Gastrocnemius medialis (tissue), 4 donors: ENCODE data around the gene ACAD10. TPM values are rescaled to one million over a fixed set of nuclear protein-coding genes. Genes with fewer than 3 reads are reported as not detected.

Experiments used
- ATAC-seq, 2 donors: fragments of 150-250 bp; one replicate each; pipeline ENCODE4 v1.9.1; 2016
- DNase-seq, 2 donors: peaks; one replicate each; pipeline ENCODE4 v3.0.0-alpha.2; 2019
- H3K27ac ChIP-seq, 4 donors: fragments of 200-600 bp; sonication (generic); 1 replicate in 1 of 4; 2 replicates in 3 of 4; pipeline ENCODE4 v1.5.1; 2016 to 2018; ENCODE audit warnings: mild to moderate bottlenecking in 2 of 4, moderate library complexity in 1 of 4
- H3K27me3 ChIP-seq, 3 donors: fragments of 200-600 bp; sonication (generic) in 2 of 3; 1 replicate in 1 of 3; 2 replicates in 2 of 3; pipeline versions ENCODE4 v1.5.1 to v1.6.0; 2016 to 2019; ENCODE audit warnings: mild to moderate bottlenecking in 1 of 3, moderate library complexity in 1 of 3
- H3K36me3 ChIP-seq, 2 donors: fragments of 200-600 bp; sonication (generic) in 1 of 2; one replicate each; pipeline ENCODE4 v1.5.1; 2017 to 2018
- H3K4me1 ChIP-seq, 2 donors: fragments of 200-600 bp; sonication (generic) in 1 of 2; one replicate each; pipeline ENCODE4 v1.5.1; 2016 to 2017; ENCODE audit warnings: mild to moderate bottlenecking in 2 of 2
- H3K4me3 ChIP-seq, 4 donors: fragments of 200-600 bp; sonication (generic) in 3 of 4; 1 replicate in 1 of 4; 2 replicates in 3 of 4; pipeline ENCODE4 v1.5.1; 2016 to 2019; ENCODE audit warnings: mild to moderate bottlenecking in 2 of 4
- H3K9me3 ChIP-seq, 3 donors: fragments of 200-600 bp; sonication (generic) in 2 of 3; 1 replicate in 1 of 3; 2 replicates in 2 of 3; pipeline ENCODE4 v1.5.1; 2016 to 2019
- CTCF ChIP-seq, 5 experiments: fragments of 450-650 bp in 3 of 5; fragments of 200-600 bp in 2 of 5; sonication (generic) in 2 of 5; IDR thresholded peaks in 4 of 5; conservative IDR thresholded peaks in 1 of 5; 1 replicate in 4 of 5; 2 replicates in 1 of 5; pipeline ENCODE4 v1.5.1; 2016 to 2019; ENCODE audit warnings: antibody characterized with exemption in 5 of 5, mild to moderate bottlenecking in 3 of 5, moderate library complexity in 3 of 5
- POLR2A ChIP-seq, 2 donors: fragments of 450-650 bp; IDR thresholded peaks; one replicate each; pipeline ENCODE4 v1.6.1; 2017; ENCODE audit warnings: antibody characterized with exemption in 2 of 2, mild to moderate bottlenecking in 2 of 2, moderate library complexity in 2 of 2
- in situ Hi-C, 4 donors: fragments of 200-750 bp; cut with MboI; loops; one replicate each; pipeline versions ENCODE4 v1.15.0 to v1.8.0; 2017; ENCODE audit warnings: low sequenced_read_pairs in 4 of 4
- intact Hi-C: fragments of 100-400 bp; cut with DNase I; formaldehyde crosslinking; loops from one replicate; pipeline ENCODE4 v1.15.1; 2023; ENCODE audit warnings: low total_unique reads
- total RNA-seq, 4 donors: library from RNA; depleted of rRNA; stranded (reverse); fragments of >200 nt; gene quantifications; one replicate each; pipeline versions ENCODE4 v1.1.0 to v1.2.3, GENCODE V29; 2016

ACAD10 gene
- total RNA-seq, 4 donors from 2014 or later = 8.3 to 12.6 (median 11.7) TPM

- DNase-seq (no peak), ATAC-seq (no peak)
- in situ Hi-C loops = loop anchor here in 2 of 4 donors (5.0 kb wide), 2 partner anchors 41 to 56 kb away; no protein-coding TSS in a partner anchor
- peaks cover 29 to 32% of the 10 kb centered on the region in 2 donors for H3K4me1 ChIP-seq
- H3K27me3 ChIP-seq = no peaks in the 10 kb centered on the region
- TF ChIP-seq CTCF (IDR thresholded peaks at IDR 0.05 in 4 of 5, conservative IDR thresholded peaks at IDR 0.05 in 1 of 5) (no peak), POLR2A (IDR thresholded peaks at IDR 0.05) (no peak)
- H3K27ac ChIP-seq = no peak overlapping the region
- no peaks in the 10 kb centered on the region for H3K36me3 ChIP-seq
- intact Hi-C loops = no loop called here
- no peak overlapping the region for H3K4me3 ChIP-seq
- H3K9me3 ChIP-seq = no peaks in the 10 kb centered on the region
Observed at GRCh38 chr12:111756196-111756595, 70.3 kb downstream of the ACAD10 start.

GRCh38 chr12:111756681-111757080 lies 70.8 kb downstream of the ACAD10 start:
- Histone ChIP-seq H3K27me3 (no peaks in the 10 kb centered on the region), H3K4me3 (no peak overlapping the region), H3K27ac (peak overlapping the region in 1 of 4 donors; percentile 74), H3K4me1 (peaks cover 29 to 32% of the 10 kb centered on the region in 2 donors), H3K9me3 (no peaks in the 10 kb centered on the region), H3K36me3 (no peaks in the 10 kb centered on the region)
- intact Hi-C loops (no loop called here), in situ Hi-C loops (loop anchor here in 2 of 4 donors (5.0 kb wide), 2 partner anchors 41 to 56 kb away; no protein-coding TSS in a partner anchor)
- ATAC-seq (no peak), DNase-seq (no peak)
- TF ChIP-seq POLR2A (IDR thresholded peaks at IDR 0.05) (no peak), CTCF (IDR thresholded peaks at IDR 0.05 in 4 of 5, conservative IDR thresholded peaks at IDR 0.05 in 1 of 5) (no peak)

GRCh38 chr12:111757361-111758119 lies 71.7 kb downstream of the ACAD10 start:
- Histone ChIP-seq H3K27me3 (no peaks in the 10 kb centered on the region), H3K4me3 (no peak overlapping the region), H3K36me3 (no peaks in the 10 kb centered on the region), H3K9me3 (no peaks in the 10 kb centered on the region), H3K27ac (peak overlapping the region; percentile 72 to 80 (median 75)), H3K4me1 (peaks cover 29 to 32% of the 10 kb centered on the region in 2 donors)
- intact Hi-C loops = no loop called here
- TF ChIP-seq CTCF (IDR thresholded peaks at IDR 0.05 in 4 of 5, conservative IDR thresholded peaks at IDR 0.05 in 1 of 5) (no peak), POLR2A (IDR thresholded peaks at IDR 0.05) (no peak)
- peak in 1 of 2 donors; percentile 62 for DNase-seq
- in situ Hi-C loops = loop anchor here in 2 of 4 donors (5.0 kb wide), 2 partner anchors 40 to 55 kb away; no protein-coding TSS in a partner anchor
- ATAC-seq = peak; percentile 27 to 32

- in situ Hi-C loops = loop anchor here in 2 of 4 donors (5.0 kb wide), 2 partner anchors 39 to 54 kb away; no protein-coding TSS in a partner anchor
Observed at GRCh38 chr12:111758120-111758561, 72.3 kb downstream of the ACAD10 start.

More at GRCh38 chr12:111758120-111758561, 72.3 kb downstream of the ACAD10 start:
- H3K27ac ChIP-seq = peak overlapping the region; percentile 72 to 80 (median 75)
- no peaks in the 10 kb centered on the region for H3K27me3 ChIP-seq
- no peak overlapping the region for H3K4me3 ChIP-seq
- ATAC-seq (peak; percentile 69 to 74), DNase-seq (peak in 1 of 2 donors; percentile 81)
- intact Hi-C loops = no loop called here
- H3K4me1 ChIP-seq = peaks cover 28 to 32% of the 10 kb centered on the region in 2 donors
- no peaks in the 10 kb centered on the region for H3K9me3 ChIP-seq
- H3K36me3 ChIP-seq = no peaks in the 10 kb centered on the region
- TF ChIP-seq CTCF (IDR thresholded peaks at IDR 0.05 in 4 of 5, conservative IDR thresholded peaks at IDR 0.05 in 1 of 5) (no peak), POLR2A (IDR thresholded peaks at IDR 0.05) (no peak)
